VCaP (cell line): Measurements from ENCODE around the gene KCNMB2.
"Not testable (repeated sequence)": the region's sequence is repeated elsewhere in the genome, so short reads cannot be mapped to it uniquely, and the experiment has no call there.

Experiments used
- H3K27ac ChIP-seq: fragments of 450-650 bp; 2 replicates; pipeline ENCODE4 v1.5.1; 2017
- TF ChIP-seq, protein P1 (sequence below): fragments of 450-650 bp; conservative IDR thresholded peaks from 2 replicates; pipeline ENCODE4 v1.5.1; 2017; ENCODE audit warnings: mild to moderate bottlenecking, moderate library complexity

The KCNMB2 gene

DNA sequence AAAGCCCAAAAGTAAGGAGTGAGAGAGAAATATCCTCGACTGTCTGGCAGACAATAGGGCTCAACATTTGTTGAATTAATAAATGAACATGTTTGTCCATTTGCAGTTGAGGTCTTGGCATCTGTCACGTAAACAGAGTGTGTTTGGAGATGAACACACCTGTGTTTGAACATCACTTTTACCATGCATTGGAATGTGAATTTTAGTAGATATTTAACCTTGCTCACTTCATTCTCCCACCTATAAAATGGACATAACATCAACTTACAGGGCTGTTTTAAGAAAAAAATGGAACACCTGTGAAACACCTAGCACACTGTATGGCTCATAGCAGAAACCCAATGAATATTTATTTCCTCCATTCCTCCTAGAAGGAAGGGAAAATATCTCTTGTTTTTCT, 204.8 kb downstream of the KCNMB2 start:
- H3K27ac ChIP-seq, result no peak overlapping the region
- TF ChIP-seq, protein P1, sequence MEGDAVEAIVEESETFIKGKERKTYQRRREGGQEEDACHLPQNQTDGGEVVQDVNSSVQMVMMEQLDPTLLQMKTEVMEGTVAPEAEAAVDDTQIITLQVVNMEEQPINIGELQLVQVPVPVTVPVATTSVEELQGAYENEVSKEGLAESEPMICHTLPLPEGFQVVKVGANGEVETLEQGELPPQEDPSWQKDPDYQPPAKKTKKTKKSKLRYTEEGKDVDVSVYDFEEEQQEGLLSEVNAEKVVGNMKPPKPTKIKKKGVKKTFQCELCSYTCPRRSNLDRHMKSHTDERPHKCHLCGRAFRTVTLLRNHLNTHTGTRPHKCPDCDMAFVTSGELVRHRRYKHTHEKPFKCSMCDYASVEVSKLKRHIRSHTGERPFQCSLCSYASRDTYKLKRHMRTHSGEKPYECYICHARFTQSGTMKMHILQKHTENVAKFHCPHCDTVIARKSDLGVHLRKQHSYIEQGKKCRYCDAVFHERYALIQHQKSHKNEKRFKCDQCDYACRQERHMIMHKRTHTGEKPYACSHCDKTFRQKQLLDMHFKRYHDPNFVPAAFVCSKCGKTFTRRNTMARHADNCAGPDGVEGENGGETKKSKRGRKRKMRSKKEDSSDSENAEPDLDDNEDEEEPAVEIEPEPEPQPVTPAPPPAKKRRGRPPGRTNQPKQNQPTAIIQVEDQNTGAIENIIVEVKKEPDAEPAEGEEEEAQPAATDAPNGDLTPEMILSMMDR, result no peak

DNA sequence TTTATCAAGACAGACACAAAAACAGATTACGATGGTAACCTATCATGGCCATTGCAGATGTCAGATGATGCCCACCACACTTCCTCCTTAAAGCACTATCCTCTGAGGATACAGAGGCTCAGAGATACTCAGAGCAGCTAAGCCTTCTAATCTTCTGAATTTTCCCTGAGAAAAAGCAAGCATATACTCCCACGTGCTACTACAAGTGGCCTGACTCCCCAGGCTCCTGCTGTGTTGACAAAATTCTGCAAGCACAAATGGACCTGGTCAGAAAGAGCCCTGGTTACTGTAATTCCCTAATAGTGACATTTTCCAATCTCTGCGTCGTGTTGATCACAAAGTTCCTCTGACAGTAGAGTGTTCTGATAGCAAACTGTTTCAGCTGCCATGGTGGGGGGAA, 207.1 kb downstream of the KCNMB2 start:
- TF ChIP-seq, protein P1, result no peak
- H3K27ac ChIP-seq, result no peak overlapping the region

DNA sequence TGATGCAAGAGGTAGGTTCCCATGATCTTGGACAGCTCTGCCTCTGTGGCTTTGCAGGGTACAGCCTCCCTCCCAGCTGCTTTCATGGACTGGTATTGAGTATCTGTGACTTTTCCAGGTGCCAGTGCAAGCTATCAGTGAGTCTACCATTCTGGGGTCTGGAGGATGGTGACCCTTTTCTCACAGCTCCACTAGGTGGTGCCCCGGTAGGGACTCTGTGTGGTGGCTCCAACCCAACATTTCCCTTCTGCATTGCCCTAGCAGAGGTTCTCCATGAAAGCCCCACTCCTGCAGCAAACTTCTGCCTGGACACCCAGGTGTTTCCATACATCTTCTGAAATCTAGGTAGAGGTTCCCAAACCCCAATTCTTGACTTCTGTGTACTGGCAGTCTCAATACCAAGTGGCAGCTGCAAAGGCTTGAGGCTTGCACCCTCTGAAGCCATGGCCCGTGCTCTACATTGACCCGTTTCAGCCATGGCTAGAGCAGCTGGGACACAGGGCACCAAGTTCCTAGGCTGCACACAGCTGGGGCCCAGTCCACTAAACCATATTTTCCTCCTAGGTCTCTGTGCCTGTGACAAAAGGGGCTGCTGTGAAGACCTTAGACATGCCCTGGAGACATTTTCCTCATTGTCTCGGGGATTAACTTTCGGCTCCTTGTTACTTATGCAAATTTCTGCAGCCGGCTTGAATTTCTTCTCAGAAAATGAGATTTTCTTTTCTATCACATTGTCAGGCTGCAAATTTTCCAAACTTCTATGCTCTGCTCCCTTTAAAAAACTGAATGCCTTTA, 209.8 kb downstream of the KCNMB2 start:
- not testable (repeated sequence) for H3K27ac ChIP-seq

DNA sequence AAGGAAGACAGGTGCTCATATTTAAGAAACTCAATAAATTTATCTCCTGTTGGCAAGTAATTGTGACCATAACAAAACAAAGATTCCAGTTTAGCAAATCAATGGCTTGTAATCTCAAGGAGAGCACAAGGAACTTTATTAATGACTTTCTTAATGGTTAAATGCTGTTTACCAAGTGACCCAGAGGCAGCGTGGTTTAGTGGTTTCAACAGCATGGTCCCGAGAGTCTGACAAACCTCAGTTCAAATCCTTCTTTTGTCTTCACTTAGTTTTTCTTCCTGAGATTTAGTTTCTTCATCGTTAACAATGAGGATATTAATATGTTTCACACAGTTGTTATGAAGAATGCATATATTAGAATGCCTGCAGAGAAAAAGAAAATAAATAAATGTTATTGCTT, 212.6 kb downstream of the KCNMB2 start:
- TF ChIP-seq, protein P1, result no peak
- no peak overlapping the region for H3K27ac ChIP-seq

DNA sequence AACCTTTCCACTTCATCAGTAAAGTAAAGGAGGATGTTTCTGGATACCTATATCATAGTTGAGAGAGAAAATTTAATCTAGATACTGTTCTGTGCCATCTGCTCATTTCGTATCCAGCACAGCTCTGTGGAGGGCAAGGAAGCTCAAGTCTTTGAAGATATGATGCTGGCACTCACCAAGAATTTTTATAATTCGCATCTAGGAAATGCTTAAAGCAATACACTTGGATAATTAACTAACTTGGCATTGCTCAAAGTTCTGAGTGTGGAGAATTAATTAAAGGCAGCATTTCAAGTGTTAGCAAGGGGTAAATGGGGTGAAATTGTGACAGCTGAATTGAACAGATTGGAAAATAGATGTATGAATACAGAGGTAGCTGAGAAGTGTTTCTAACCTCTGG, 213.2 kb downstream of the KCNMB2 start:
- TF ChIP-seq, protein P1, result no peak
- H3K27ac ChIP-seq, result no peak overlapping the region

DNA sequence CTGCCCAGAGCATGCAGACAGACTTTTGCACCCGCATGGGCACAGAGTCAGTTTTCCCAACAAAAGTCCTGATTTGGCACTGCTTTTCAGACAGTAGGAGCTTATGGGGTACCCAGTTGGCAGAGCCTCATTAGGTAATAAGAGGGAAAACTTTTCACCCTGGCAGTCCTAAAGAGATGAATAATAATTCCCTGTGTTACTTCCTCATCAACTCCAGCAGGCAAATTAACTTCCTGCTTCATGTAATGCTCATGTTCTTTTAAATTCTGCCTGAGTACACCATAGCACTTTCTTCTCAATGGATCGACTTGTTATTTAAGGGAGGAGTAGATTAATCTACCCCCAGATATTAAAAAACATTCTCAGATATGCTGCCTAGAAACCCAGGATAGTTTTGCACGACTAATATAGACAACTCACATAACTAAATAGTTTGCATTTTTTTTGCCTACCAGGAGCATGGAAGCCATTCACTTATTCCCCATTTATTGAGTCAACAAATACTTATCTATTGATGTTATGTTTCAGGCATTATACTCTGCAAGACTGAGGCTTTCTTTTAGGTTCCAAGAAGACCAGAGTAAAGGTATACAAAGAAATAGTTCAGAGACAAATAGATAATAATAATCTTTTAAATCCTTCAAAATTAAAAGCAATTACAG, 214.5 kb downstream of the KCNMB2 start:
- TF ChIP-seq, protein P1, result no peak
- no peak overlapping the region for H3K27ac ChIP-seq

DNA sequence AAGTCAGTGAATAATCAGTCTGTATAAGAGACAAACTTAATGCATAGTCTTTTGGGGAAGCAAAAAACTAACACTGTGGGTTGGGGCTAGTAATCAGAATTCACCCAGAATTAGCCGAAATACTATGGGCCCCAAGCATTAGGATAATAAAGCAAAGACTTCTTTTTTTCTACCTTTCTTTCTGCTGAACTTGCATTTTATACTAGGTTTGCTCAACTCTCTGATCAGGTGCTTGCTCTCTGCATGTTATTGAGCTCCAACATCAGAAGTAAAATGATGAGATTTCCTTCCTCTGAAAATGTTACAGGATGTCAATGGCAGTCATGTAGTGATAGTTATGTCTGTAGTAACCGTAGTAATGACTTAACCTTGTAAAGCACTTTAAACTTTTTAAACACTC, 216.6 kb downstream of the KCNMB2 start:
- H3K27ac ChIP-seq, result no peak overlapping the region
- TF ChIP-seq, protein P1, result no peak

DNA sequence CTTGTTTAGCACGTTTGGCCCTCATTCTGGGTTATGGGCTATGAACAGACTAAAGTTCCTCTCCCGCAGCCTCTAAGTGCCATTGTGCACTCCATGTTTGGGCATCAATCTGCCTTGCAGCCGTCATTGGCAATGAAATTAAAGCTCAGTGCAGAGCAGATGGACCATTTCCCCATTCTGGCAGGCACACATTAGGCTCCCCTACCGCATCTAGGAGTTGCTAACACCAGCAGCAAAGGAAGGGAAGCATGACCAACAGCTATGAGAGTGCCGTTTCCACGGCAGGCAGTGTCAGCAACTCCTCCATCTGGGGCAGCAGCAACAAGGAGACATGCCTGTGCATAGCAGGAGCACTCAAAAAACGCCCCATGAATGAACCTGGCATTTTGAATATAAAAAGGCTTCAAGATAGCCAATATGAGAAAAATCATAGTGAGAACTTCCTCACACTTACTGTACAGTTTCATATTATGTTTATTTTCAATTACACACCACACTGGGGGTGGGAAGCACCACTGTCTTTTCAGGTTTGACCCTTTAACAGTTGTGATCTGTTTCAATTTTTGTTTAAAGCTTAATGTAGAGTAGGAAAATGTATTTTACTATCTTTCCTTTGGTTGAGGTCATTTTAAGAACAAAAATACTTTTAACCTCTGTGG, 218.7 kb downstream of the KCNMB2 start:
- H3K27ac ChIP-seq, result no peak overlapping the region
- TF ChIP-seq, protein P1, result no peak
